GM18520 (cell line): ENCODE data around the gene GPR142.

Experiments
- ATAC-seq: cut with Tn5 transposase; IDR thresholded peaks from one replicate; pipeline ENCODE4 v1.9.1; 2021; ENCODE audit not compliant: unreplicated experiment

The GPR142 gene

DNA sequence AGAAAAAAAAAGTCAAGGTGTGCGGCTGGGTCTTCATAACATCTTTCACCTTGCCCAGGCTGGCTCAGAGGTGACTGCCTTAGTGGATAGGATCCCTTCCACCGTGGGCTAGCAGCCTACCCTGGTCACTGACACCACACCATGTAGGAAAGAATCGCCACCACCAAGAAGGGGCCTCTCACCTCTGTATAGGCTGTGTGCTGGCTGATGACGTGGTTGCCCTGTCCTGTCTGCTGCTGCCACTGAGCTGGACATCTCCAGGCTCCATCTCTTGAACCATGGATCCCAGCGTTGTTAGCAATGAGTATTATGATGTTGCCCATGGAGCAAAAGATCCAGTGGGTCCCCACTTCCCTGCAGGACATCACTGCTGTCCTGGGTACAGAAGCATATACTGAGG is at the start of gene GPR142:
Gene GPR142, plus strand, starts transcription at position 301 of the 400 bp plus-strand sequence. CDS start 2,035 bp downstream, outside the sequence.
- ATAC-seq, result no peak

- ATAC-seq, result no peak
These were observed 48.9 kb upstream of the GPR142 start for GRCh38 chr17:74318391-74318790.

DNA sequence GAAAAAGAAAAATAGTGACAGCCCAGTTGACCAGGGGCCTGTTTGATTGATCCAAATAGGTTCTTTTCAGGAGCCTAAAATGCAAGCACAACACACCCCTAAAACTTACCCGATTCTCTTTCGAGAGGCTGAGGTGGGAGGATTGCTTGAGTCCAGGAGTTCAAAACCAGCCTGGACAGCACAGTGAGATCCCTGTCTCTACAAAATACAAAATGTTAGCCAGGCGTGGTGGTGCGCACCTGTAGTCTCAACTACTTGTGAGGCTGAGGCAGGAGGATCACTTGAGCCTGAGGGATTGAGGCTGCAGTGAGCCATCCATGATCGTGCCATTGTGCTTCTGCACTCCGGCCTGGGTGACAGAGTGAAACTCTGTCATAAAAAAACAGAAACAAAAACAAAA is 42.8 kb upstream of the GPR142 start:
- ATAC-seq, result no peak

GRCh38 chr17:74325376-74325742 is 41.9 kb upstream of the GPR142 start:
- ATAC-seq, result no peak

- ATAC-seq, result no peak
These were observed 41.4 kb upstream of the GPR142 start, which contains the start of gene KIF19 for GRCh38 chr17:74325743-74326379. Gene KIF19, plus strand, starts transcription at chr17:74326226. Its CDS starts 124 bp downstream, at chr17:74326350.

- no peak for ATAC-seq
These were observed 40.8 kb upstream of the GPR142 start for GRCh38 chr17:74326506-74326905.

DNA sequence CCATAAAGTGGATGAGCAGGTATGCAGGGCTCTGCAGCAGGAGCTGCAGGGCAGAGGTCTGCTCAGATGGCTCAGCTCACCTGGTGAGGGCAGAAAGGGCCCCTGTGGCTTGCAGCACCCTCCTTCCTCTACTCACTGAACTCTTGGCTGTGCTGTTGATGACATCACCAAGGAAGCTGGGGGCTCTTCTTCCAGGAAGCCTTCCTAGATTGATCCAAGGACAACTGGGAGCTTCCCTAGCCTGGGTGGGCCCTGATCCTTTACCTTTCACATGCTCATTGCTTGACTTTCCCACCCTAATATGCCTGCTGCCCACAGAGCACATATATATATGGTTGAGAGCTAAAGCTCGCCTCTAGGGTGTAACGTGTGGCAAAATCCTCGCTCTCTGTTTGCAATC is 38.8 kb upstream of the GPR142 start:
- ATAC-seq, result no peak

DNA sequence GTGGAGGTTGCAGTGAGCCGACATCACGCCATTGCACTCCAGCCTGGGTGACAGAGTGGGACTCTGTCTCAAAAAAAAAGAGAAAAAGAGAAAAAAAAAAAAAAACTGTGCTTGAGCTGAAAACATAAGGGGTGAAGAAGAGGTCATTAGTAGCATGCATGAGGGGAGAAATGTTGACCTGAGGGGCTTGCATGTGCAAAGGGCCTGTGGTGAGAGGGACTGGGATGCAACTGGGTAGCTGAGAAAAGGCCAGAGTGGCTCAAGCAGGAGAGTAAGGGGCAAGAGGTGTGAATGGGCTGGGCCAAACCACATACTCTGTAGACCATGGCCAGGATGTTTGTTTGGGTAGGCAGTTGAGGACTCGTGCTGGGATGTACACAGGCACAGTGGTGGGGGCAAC is 37.9 kb upstream of the GPR142 start:
- ATAC-seq, result no peak

DNA sequence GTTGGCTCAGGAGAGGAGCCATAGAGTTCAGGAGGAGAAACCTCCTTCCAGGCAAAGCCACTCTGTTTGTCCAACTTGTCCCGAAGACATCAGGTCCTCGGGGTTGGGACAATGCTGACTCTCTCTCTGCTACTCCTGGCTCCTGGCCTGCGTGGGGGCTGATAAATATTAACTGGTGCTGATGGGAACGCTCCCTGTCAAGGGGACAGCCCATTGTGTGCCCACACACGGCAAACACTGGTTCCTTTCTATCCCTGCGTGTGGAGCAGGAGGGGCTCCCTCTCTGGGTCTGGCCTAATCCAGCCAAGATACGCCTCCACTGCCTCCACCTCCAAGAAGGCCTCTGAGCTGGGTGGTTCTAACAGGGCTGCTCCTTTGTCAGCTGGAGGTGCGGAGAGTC is 36.9 kb upstream of the GPR142 start:
- no peak for ATAC-seq

DNA sequence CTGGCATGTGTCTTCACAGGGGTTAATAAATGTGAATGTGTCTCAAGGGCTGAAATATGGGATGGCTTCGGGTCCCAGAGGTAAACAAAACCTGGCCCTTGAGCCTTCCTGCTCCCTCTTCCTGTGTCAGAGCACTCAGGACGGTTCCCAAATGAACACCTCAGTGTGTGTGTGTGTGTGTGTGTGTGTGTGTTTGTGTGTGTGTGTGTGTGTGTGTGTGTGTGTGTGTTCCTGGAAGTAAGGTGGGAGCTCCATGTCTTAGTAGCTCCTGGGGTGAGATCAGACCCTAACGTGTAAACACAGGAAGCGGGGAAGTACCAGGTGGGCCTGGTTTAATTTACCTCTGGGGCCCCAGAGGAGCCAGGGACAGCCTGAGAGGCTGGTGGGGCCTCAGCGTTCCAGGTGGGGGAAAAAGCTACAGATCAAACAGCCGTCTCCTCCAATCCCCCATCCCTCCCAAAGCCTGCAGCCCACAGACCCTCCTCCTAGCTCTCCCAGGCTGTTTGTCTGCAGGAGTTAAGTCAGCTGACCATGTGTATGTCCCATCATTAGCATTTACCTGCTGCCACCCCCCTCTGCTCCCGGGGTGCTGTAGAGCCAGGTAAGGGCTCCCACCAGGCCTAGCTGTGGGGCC is 35.2 kb upstream of the GPR142 start:
- ATAC-seq, result no peak

DNA sequence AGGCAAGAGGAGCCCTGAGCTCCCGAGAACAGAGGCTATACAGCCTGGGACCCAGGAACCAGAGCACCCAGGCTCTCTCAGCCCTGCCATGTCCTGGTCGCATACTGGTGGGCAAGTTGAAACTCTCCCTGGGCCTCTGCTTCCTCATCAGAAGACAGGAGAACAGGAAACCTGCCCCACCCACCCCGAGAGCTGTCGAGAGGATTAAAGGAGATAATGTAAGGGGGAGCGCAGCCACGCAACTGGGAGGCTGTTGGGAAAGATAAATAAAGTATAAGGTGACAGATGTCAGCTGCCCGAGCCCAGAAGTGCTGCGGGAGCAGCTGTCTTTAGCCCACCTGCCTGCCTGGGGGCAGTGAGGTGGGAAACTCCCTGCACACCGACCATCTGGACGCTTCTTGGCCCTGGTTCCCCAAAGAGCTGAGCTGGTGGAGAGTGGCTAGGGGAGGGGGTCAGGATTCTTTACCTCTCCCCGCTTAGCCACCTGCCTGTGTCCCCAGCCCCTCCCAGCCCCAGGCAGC is 34.5 kb upstream of the GPR142 start:
- ATAC-seq, result no peak

GRCh38 chr17:74334393-74335039 is 32.8 kb upstream of the GPR142 start:
- no peak for ATAC-seq

GRCh38 chr17:74335529-74336062 is 31.7 kb upstream of the GPR142 start:
- no peak for ATAC-seq

DNA sequence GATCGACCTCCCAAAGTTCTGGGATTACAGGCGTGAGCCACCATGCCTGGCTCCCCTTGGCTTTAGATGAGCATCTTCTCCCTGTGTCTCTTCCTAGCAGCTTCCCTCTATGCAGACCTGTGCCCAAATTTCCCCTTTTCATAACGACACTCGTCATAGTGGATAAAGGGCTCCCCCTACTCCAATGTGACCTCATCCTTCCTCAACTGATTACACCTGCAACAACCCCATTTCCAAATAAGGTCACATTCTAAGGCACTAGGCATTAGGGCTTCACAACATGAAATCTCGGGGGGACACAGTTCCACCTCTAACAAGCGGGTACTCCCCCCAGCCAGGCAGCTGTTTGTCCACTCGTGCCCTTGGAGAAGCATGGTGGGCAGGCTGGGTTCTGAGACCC is 31.0 kb upstream of the GPR142 start:
- ATAC-seq, result no peak

GRCh38 chr17:74337834-74338500 is 29.3 kb upstream of the GPR142 start:
- no peak for ATAC-seq

GRCh38 chr17:74339537-74340195 is 27.6 kb upstream of the GPR142 start:
- ATAC-seq, result no peak

GRCh38 chr17:74340470-74341023 is 26.8 kb upstream of the GPR142 start:
- ATAC-seq, result no peak

DNA sequence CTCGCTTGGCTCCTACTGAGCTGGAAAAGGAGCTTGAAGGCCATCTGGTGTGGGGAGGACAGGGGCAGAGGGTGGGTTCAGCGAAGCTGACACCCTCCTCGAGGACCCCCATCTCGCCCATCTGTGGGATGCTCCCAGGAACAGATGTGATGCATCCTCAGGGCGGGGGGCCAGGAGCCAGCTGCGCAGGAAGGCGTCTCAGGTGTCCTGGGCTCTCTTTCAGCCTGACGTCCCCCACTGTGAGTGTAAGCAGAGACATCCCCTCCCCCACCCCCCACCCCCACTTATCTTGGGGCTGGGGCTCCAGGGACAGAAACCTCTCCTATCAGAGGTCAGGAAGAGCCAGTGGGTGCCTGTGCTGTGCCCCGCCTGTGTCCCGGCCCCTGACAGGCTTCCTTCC is 25.1 kb upstream of the GPR142 start:
- no peak for ATAC-seq

DNA sequence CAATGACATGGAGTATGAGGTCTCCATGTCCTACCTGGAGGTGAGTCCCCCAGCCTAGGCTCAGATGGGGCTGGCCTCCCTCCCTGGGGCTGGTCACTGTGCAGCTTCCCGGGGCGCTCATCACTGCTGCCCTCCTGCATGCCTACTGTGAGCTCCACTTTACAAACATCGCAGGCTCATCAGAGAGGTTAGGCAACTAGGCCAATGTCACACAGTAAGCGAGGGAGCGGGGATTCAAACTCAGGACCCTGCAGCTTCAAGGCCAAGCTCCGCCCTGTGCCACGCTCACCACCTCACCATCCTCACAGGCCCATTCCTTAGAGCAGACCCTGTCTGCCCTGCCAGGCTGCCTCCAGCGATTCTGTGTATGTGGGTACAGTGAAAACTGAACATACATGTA is 24.2 kb upstream of the GPR142 start:
- ATAC-seq, result no peak

DNA sequence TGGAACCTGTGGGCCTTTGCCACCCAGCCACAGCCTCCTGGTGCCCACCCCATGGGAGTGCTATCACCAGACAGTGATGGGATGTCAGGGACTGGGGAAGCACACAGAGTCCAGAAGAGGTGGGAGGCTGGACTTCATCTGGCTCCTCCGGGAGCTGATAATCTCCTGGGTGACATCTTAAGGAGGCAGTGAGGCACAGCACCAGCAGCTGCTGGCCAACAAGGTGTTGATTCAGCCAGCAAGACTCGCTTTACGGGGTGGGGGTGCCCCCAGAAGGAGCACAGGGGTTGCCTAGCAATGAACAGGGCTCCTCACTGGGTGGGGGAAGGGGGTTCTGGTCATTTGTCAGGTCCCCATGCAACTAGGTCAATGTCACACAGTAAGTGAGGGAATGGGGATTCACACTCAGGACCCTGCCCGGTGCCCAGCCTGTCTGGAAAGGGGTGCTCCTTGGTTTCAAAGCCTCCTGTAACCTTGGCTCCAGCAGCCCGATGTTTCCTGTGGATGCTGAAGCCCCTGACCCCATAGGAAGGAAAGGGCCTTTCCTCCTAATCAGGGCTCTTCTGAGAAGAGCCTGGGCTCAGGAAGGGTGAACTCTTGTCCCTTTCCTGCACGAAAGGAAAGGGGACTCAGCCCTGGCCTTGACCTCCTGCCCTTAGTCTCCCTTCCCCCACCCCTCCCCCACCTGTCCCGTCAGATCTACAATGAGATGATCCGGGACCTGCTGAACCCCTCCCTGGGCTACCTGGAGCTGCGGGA is 23.6 kb upstream of the GPR142 start:
- no peak for ATAC-seq
